Kidney capillary endothelial cell (primary cell): ENCODE results near the gene PSAT1.

Source experiments
- DNase-seq: peaks from one replicate; pipeline ENCODE4 v3.0.0-alpha.2; 2018; ENCODE audit warnings: low spot score

Gene PSAT1

GRCh38 chr9:78316166-78316892 is 19.4 kb downstream of the PSAT1 start:
- no peak for DNase-seq

GRCh38 chr9:78319197-78320029 is 22.5 kb downstream of the PSAT1 start:
- no peak for DNase-seq

GRCh38 chr9:78320030-78320693 is 23.2 kb downstream of the PSAT1 start:
- DNase-seq: no peak

GRCh38 chr9:78320875-78321496 is 24.1 kb downstream of the PSAT1 start:
- DNase-seq: no peak

GRCh38 chr9:78321505-78321904 is 24.6 kb downstream of the PSAT1 start:
- no peak for DNase-seq

- no peak for DNase-seq
These were observed 27.2 kb downstream of the PSAT1 start for GRCh38 chr9:78324068-78324650.

- no peak for DNase-seq
These were observed 27.8 kb downstream of the PSAT1 start for GRCh38 chr9:78324682-78325081.

- DNase-seq: peak; percentile 21
These were observed 28.4 kb downstream of the PSAT1 start for GRCh38 chr9:78325343-78325742.

GRCh38 chr9:78325846-78326360 is 29.0 kb downstream of the PSAT1 start:
- no peak for DNase-seq

GRCh38 chr9:78326564-78326963 is 29.6 kb downstream of the PSAT1 start:
- no peak for DNase-seq

GRCh38 chr9:78332381-78332780 is 35.5 kb downstream of the PSAT1 start:
- no peak for DNase-seq

GRCh38 chr9:78348848-78349247 is 51.9 kb downstream of the PSAT1 start:
- DNase-seq: no peak

GRCh38 chr9:78351816-78352215 is 54.9 kb downstream of the PSAT1 start:
- DNase-seq: no peak

- no peak for DNase-seq
These were observed 57.5 kb downstream of the PSAT1 start for GRCh38 chr9:78354324-78354973.

- no peak for DNase-seq
These were observed 58.1 kb downstream of the PSAT1 start for GRCh38 chr9:78354989-78355388.

- DNase-seq: no peak
These were observed 59.7 kb downstream of the PSAT1 start for GRCh38 chr9:78356634-78357033.

GRCh38 chr9:78357165-78357873 is 60.4 kb downstream of the PSAT1 start:
- no peak for DNase-seq

GRCh38 chr9:78358329-78359051 is 61.6 kb downstream of the PSAT1 start:
- DNase-seq: no peak

- no peak for DNase-seq
These were observed 66.3 kb downstream of the PSAT1 start for GRCh38 chr9:78363221-78363620.
